ENCODE results near the gene RAB35. TPM values are rescaled to one million over a fixed set of nuclear protein-coding genes. Genes with fewer than 3 reads are reported as not detected.

The RAB35 gene
- total and polyA plus RNA-seq, 9 donors, result 21.3 to 34.9 (median 30.9) TPM

DNA sequence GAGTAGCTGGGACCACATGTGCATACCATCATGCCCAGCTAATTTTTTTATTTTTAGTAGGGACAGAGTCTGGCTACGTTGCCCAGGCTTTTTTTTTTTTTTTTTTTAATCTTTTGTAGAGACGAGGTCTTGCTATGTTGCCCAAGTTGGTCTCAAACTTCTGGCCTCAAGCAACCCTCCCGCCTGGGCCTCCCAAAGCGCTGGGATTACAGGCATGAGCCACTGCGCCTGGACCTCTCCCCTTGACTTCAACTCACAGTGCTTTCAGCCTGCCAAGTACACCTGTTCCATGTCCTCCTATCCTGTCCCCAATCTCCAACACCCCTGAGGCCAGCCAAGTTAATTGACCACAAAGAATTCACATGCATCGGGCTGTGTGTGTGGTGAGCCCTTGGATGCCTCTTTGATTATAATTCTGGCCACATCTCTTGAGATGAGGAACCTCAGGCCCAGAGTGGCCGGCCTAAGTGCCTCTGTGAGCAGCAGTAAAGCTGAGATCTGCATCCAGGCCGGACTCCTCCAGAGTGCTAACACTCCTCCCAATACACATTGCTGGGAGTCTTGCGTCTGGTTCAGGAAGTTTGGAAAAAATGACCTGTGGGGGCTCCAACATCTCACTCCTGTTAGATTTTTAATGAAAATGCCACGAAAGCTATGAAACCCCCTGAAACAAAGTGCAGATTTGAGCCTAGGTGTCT, 6.8 kb downstream of the RAB35 start:
- whole genome bisulfite sequencing (ENCODE audit: insufficient coverage), result 90% methylated on average over 5 of the region's 10 CpGs
- H3K4me3 ChIP-seq (ENCODE audit: low read length), result no peak overlapping the region
- H3K27ac ChIP-seq (ENCODE audit: low read length), result no peak overlapping the region
- no peaks in the 10 kb centered on the region for H3K27me3 ChIP-seq (ENCODE audit: control insufficient read depth, insufficient read depth, low read length)
- H3K9me3 ChIP-seq (replicated peaks; ENCODE audit: control insufficient read depth, low read depth, low read length), result no peaks in the 10 kb centered on the region
- H3K4me1 ChIP-seq (ENCODE audit: control insufficient read depth, insufficient read depth, low read length), result peaks cover 7% of the 10 kb centered on the region
- DNase-seq, result no peak
- H3K36me3 ChIP-seq (ENCODE audit: control insufficient read depth, insufficient read depth, low read length), result peaks cover 34% of the 10 kb centered on the region

DNA sequence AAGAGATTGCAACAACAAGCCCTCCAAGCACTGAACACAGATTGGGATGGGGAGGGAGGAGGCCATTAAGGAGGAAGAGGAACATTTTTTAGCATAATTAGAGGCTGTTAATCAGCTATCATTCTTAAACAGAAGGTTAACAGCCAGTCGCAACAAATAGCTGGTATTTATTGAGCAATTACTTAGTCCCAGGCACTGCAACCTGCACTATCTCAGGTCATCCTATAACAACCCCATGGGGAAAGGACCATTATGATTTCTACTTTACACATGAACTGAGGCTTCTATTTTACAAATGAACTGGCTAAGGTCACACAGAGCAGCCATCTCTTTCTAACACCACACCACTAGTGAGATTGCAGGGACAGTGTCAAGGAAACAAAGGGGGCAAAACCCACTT, 10.4 kb downstream of the RAB35 start:
- no peak for DNase-seq
- Histone ChIP-seq H3K27ac (ENCODE audit: low read length) (no peak overlapping the region), H3K27me3 (ENCODE audit: control insufficient read depth, insufficient read depth, low read length) (no peaks in the 10 kb centered on the region), H3K9me3 (replicated peaks; ENCODE audit: control insufficient read depth, low read depth, low read length) (no peaks in the 10 kb centered on the region), H3K4me1 (ENCODE audit: control insufficient read depth, insufficient read depth, low read length) (peaks cover 26% of the 10 kb centered on the region), H3K36me3 (ENCODE audit: control insufficient read depth, insufficient read depth, low read length) (peaks cover 44% of the 10 kb centered on the region), H3K4me3 (ENCODE audit: low read length) (no peak overlapping the region)
- no CpG with 5 or more reads among the region's 1 CpG for WGBS (ENCODE audit: insufficient coverage)

DNA sequence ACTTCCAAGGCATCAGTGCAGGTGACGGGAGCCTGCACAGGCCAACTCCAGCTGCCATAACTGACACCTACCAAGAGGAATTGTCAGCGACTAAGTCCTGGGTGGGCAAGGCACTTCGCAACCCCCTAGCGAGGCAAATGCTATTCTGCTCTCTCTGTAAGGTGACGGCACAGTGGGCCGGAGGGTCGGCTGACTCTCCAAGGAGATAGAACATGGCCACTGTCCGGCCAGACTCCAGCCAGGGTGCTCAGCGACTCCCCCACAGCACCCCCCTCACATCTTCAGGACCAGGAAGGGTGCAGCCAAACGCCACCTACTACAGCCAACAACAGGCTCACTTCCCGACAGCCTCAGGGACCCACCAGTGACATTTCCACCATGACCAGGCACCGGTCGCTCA, 13.2 kb downstream of the RAB35 start:
- DNase-seq, result no peak
- WGBS (ENCODE audit: insufficient coverage), result 85% methylated on average over 10 of the region's 13 CpGs
- no peaks in the 10 kb centered on the region for H3K27me3 ChIP-seq (ENCODE audit: control insufficient read depth, insufficient read depth, low read length)
- no peak overlapping the region for H3K27ac ChIP-seq (ENCODE audit: low read length)
- no peak overlapping the region for H3K4me3 ChIP-seq (ENCODE audit: low read length)
- H3K4me1 ChIP-seq (ENCODE audit: control insufficient read depth, insufficient read depth, low read length), result peaks cover 32% of the 10 kb centered on the region
- peaks cover 52% of the 10 kb centered on the region for H3K36me3 ChIP-seq (ENCODE audit: control insufficient read depth, insufficient read depth, low read length)
- no peaks in the 10 kb centered on the region for H3K9me3 ChIP-seq (replicated peaks; ENCODE audit: control insufficient read depth, low read depth, low read length)

DNA sequence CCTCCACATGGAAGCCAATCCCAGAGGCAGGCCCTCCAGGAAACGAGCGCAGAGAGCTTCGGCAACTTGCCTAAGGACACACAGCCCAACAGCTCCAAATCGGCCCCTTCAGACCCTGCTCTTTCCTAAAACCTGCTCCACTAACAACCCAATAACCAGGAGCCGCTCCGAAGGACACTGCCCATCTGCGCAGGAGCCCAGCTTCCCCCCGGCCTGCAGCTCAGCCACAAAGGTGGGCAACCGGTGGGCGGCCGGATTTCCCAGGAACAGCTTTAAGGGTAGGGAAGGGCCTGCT, 13.6 kb downstream of the RAB35 start:
- Histone ChIP-seq H3K36me3 (ENCODE audit: control insufficient read depth, insufficient read depth, low read length) (peaks cover 53% of the 10 kb centered on the region), H3K27ac (ENCODE audit: low read length) (no peak overlapping the region), H3K27me3 (ENCODE audit: control insufficient read depth, insufficient read depth, low read length) (no peaks in the 10 kb centered on the region), H3K9me3 (replicated peaks; ENCODE audit: control insufficient read depth, low read depth, low read length) (no peaks in the 10 kb centered on the region), H3K4me3 (ENCODE audit: low read length) (no peak overlapping the region), H3K4me1 (ENCODE audit: control insufficient read depth, insufficient read depth, low read length) (peaks cover 32% of the 10 kb centered on the region)
- WGBS (ENCODE audit: insufficient coverage), result 82% methylated on average over 10 of the region's 11 CpGs
- no peak for DNase-seq

DNA sequence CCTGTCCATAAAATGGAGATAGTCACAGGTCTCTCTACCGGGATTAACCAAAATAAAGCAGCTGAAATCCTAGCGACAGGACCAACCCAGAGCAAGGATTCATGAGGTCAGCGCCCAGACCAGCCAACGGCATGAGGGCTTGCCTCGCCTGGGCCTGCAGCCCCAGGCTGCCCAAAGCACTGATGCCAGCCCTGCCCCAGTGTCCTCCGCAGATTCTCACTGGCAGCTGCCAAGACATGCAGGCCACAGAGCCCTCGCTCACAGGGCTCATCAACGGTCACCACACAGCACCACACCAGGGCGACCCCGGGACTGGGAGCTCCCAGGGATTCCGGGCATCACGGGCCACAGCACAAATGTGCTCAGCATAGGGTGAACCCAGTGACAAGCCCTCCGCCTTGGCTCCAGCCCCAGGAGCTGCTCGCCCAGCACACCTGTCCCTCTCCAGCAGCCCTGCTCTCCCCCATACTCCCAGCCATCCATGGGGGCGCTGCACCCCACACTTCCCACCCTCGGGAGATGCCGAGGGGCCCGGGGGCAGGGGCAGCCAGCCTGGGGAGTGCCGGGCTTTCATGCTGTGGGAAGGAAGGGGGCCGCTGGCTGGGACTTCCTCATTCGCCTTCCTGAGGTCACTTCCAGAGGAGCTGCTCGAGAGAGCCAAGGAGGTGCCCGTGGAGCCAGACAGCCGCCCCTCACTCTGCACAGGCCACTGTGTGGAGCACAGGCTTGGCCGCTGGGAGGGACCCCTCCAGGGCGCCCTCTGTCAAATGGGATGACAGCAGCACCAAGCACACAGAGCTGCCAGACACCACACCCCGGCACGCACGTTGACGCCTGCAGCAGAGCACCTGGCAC, 14.1 kb downstream of the RAB35 start:
- no peak for DNase-seq
- Histone ChIP-seq H3K9me3 (replicated peaks; ENCODE audit: control insufficient read depth, low read depth, low read length) (no peaks in the 10 kb centered on the region), H3K27ac (ENCODE audit: low read length) (peak overlapping the region; percentile 84), H3K36me3 (ENCODE audit: control insufficient read depth, insufficient read depth, low read length) (peaks cover 55% of the 10 kb centered on the region), H3K4me3 (ENCODE audit: low read length) (no peak overlapping the region), H3K4me1 (ENCODE audit: control insufficient read depth, insufficient read depth, low read length) (peaks cover 32% of the 10 kb centered on the region), H3K27me3 (ENCODE audit: control insufficient read depth, insufficient read depth, low read length) (no peaks in the 10 kb centered on the region)
- WGBS (ENCODE audit: insufficient coverage), result 71% methylated on average over 27 of the region's 30 CpGs

DNA sequence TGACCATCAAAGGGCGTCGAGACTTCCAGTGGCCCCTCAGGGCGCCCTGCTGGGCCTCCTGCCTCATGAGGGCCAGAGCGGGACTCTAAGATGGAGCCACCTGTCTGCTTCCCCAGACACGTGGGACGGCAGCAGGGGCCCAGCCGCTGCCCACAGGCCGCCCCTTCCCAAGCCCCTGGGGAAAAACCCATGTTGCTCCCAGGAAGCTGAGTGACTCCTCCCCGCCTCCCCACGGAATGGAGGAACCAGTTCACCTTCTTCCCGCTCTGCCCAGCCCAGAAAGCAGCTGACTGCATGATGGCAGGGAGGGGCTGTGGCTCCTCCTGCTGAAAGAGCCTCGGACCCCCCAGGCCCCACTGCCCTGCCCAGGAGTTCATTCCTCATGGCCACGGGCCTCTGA, 14.9 kb downstream of the RAB35 start:
- H3K27me3 ChIP-seq (ENCODE audit: control insufficient read depth, insufficient read depth, low read length), result no peaks in the 10 kb centered on the region
- H3K9me3 ChIP-seq (replicated peaks; ENCODE audit: control insufficient read depth, low read depth, low read length), result no peaks in the 10 kb centered on the region
- 69% methylated on average over 8 of the region's 13 CpGs for WGBS (ENCODE audit: insufficient coverage)
- no peak overlapping the region for H3K4me3 ChIP-seq (ENCODE audit: low read length)
- peak overlapping the region; percentile 84 for H3K27ac ChIP-seq (ENCODE audit: low read length)
- H3K4me1 ChIP-seq (ENCODE audit: control insufficient read depth, insufficient read depth, low read length), result peaks cover 32% of the 10 kb centered on the region
- DNase-seq, result no peak
- peaks cover 62% of the 10 kb centered on the region for H3K36me3 ChIP-seq (ENCODE audit: control insufficient read depth, insufficient read depth, low read length)

DNA sequence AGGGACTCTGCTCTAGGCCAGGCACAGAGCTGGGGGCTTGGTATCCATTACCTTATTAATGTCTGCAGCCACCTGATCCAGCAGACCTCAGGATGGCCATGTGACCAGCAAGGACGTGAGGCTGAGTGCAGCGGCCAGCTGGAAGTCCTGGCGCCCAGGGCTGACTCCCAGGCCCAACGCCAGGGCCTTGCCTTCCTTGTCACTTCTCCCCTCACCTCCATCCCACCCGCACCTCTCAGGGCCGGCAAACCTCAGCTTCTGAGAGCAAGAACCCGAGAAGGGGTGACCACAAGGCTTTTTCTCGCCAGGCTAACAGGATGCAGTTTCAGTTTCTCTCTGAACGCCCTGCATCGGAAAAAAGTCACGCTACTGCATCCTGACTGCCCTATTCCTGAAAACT, 15.4 kb downstream of the RAB35 start:
- H3K9me3 ChIP-seq (replicated peaks; ENCODE audit: control insufficient read depth, low read depth, low read length), result no peaks in the 10 kb centered on the region
- DNase-seq, result no peak
- no peaks in the 10 kb centered on the region for H3K27me3 ChIP-seq (ENCODE audit: control insufficient read depth, insufficient read depth, low read length)
- peaks cover 67% of the 10 kb centered on the region for H3K36me3 ChIP-seq (ENCODE audit: control insufficient read depth, insufficient read depth, low read length)
- peak overlapping the region; percentile 84 for H3K27ac ChIP-seq (ENCODE audit: low read length)
- H3K4me1 ChIP-seq (ENCODE audit: control insufficient read depth, insufficient read depth, low read length), result peaks cover 32% of the 10 kb centered on the region
- WGBS (ENCODE audit: insufficient coverage), result 41% methylated on average over 11 of the region's 11 CpGs
- H3K4me3 ChIP-seq (ENCODE audit: low read length), result no peak overlapping the region

DNA sequence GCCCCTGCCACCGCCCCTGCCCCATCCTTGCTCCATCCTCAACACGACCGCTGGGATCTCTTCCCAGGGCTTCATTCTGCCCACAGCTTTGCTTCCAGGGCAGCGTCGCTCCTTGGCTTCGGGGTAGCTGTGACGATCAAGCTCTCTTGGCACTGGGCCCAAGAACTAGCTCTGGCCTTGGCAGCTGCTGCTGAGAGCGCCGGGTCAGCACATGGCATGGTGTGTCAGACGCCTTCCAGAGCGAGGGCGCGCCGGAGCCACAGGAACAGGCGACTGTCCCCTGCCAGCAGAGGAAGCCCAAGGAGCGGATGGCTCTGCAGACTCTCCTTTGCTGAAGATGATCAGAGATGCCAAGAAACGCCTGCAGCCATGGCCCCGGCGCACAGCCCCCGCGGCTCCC, 15.9 kb downstream of the RAB35 start:
- Histone ChIP-seq H3K9me3 (replicated peaks; ENCODE audit: control insufficient read depth, low read depth, low read length) (no peaks in the 10 kb centered on the region), H3K4me1 (ENCODE audit: control insufficient read depth, insufficient read depth, low read length) (peaks cover 32% of the 10 kb centered on the region), H3K27me3 (ENCODE audit: control insufficient read depth, insufficient read depth, low read length) (no peaks in the 10 kb centered on the region), H3K4me3 (ENCODE audit: low read length) (no peak overlapping the region), H3K36me3 (ENCODE audit: control insufficient read depth, insufficient read depth, low read length) (peaks cover 71% of the 10 kb centered on the region), H3K27ac (ENCODE audit: low read length) (peak overlapping the region; percentile 84)
- WGBS (ENCODE audit: insufficient coverage), result 48% methylated on average over 21 of the region's 21 CpGs
- peak; percentile 83 for DNase-seq

DNA sequence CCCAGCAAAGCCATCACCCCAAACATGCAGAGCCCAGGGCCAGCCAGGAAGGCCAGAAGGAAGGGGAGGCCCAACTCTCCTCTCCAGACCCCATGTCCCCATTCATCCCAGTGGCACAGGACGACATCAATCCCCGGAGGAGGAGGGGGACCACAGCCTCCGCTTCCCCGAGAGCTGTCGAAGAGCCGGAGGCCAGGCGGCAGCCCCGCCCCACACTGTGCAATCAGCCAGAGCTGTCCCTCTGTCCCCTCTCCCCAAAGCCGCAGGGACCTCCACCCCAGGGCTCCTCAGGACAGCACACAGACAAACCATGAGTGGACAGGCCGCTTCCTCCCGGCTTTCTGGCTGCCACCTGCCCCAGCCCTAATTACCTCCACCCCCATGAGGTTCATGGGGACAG, 16.8 kb downstream of the RAB35 start:
- Histone ChIP-seq H3K4me1 (ENCODE audit: control insufficient read depth, insufficient read depth, low read length) (peaks cover 34% of the 10 kb centered on the region), H3K9me3 (replicated peaks; ENCODE audit: control insufficient read depth, low read depth, low read length) (no peaks in the 10 kb centered on the region), H3K36me3 (ENCODE audit: control insufficient read depth, insufficient read depth, low read length) (peaks cover 67% of the 10 kb centered on the region), H3K4me3 (ENCODE audit: low read length) (no peak overlapping the region), H3K27ac (ENCODE audit: low read length) (no peak overlapping the region), H3K27me3 (ENCODE audit: control insufficient read depth, insufficient read depth, low read length) (no peaks in the 10 kb centered on the region)
- DNase-seq, result no peak
- 88% methylated on average over 3 of the region's 11 CpGs for WGBS (ENCODE audit: insufficient coverage)

DNA sequence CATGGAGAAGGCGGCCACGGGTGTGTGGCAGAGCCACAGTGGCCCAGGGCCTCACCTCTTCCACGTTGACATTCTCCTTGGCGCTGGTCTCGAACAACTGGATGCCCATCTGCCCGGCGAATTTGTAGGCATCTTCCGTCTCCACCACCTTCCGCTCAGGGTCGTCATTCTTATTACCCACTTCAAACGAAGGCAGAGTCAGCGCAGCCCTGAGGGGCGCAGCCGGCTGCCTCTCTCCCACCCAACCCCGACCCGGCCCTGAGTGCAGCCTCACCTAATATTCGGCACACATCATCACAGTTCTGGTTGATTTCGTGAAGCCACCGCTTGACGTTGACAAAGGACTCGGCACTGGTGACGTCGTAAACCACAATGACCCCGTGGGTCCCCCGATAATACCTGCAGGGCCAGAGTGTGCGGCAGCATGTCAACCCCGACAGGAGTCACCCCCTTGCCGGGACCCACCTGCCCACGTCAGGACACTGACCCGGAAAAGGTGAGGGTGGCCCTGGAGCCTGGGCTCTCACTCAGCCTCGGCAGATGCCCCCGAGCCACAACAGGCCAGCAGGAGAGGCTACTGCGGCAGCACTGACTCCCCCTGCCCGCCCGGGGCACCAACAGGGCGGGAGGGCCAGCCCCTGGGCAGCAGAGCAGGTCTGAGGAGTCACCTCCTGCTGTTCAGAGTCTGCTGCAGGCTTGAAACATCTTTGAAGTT, 17.6 kb downstream of the RAB35 start:
- WGBS (ENCODE audit: insufficient coverage), result 95% methylated on average over 36 of the region's 36 CpGs
- H3K4me3 ChIP-seq (ENCODE audit: low read length), result no peak overlapping the region
- no peak for DNase-seq
- no peak overlapping the region for H3K27ac ChIP-seq (ENCODE audit: low read length)
- peaks cover 41% of the 10 kb centered on the region for H3K4me1 ChIP-seq (ENCODE audit: control insufficient read depth, insufficient read depth, low read length)
- peaks cover 64% of the 10 kb centered on the region for H3K36me3 ChIP-seq (ENCODE audit: control insufficient read depth, insufficient read depth, low read length)
- H3K9me3 ChIP-seq (replicated peaks; ENCODE audit: control insufficient read depth, low read depth, low read length), result no peaks in the 10 kb centered on the region
- no peaks in the 10 kb centered on the region for H3K27me3 ChIP-seq (ENCODE audit: control insufficient read depth, insufficient read depth, low read length)
